GM12878 (cell line): ENCODE data around the gene AGBL1.

Experiments used
- CTCF ChIP-seq, 3 experiments: IDR thresholded peaks in 2 of 3; conservative IDR thresholded peaks in 1 of 3; 2 replicates each; pipeline ENCODE4 v1.5.1; 2011; ENCODE audit warnings: low read depth in 3 of 3, low read length in 3 of 3, mild to moderate bottlenecking in 3 of 3, control low read depth in 2 of 3, moderate library complexity in 2 of 3, inconsistent platforms in 1 of 3, mixed read lengths in 1 of 3; ENCODE audit not compliant: control insufficient read depth in 2 of 3, insufficient read depth in 1 of 3; ENCODE audit errors: extremely low read depth in 1 of 3
- HDAC2 ChIP-seq: fragments of 200-600 bp; sonication (generic); IDR thresholded peaks from 2 replicates; pipeline ENCODE4 v1.6.1; 2017
- HDGF ChIP-seq: fragments of 450-650 bp; IDR thresholded peaks from 2 replicates; pipeline ENCODE4 v1.6.1; 2016; ENCODE audit warnings: antibody characterized with exemption
- NFYB ChIP-seq: IDR thresholded peaks from 2 replicates; pipeline ENCODE4 v1.6.1; 2011; ENCODE audit warnings: low read depth, mild to moderate bottlenecking, low read length, improper control_type of control experiment, moderate library complexity; ENCODE audit not compliant: insufficient read depth
- POLR2A ChIP-seq: IDR thresholded peaks from 2 replicates; pipeline ENCODE4 v1.6.1; 2011; ENCODE audit warnings: low read depth, mild to moderate bottlenecking, low read length
- RB1 ChIP-seq: fragments of 450-650 bp; formaldehyde crosslinking; IDR thresholded peaks from 2 replicates; pipeline ENCODE4 v1.6.1; 2017; ENCODE audit warnings: mild to moderate bottlenecking, borderline replicate concordance
- SMC3 ChIP-seq: IDR thresholded peaks from 2 replicates; pipeline ENCODE4 v1.6.1; 2011; ENCODE audit warnings: low read length, improper control_type of control experiment, borderline replicate concordance
- SUZ12 ChIP-seq: fragments of 200-600 bp; sonication (generic); IDR thresholded peaks from one replicate; pipeline ENCODE4 v1.6.1; 2018; ENCODE audit warnings: antibody characterized with exemption, mild to moderate bottlenecking; ENCODE audit not compliant: unreplicated experiment
- ZNF274 ChIP-seq: IDR thresholded peaks from one replicate; pipeline ENCODE4 v1.8.0; 2011; ENCODE audit not compliant: insufficient read length, insufficient read depth

DNA sequence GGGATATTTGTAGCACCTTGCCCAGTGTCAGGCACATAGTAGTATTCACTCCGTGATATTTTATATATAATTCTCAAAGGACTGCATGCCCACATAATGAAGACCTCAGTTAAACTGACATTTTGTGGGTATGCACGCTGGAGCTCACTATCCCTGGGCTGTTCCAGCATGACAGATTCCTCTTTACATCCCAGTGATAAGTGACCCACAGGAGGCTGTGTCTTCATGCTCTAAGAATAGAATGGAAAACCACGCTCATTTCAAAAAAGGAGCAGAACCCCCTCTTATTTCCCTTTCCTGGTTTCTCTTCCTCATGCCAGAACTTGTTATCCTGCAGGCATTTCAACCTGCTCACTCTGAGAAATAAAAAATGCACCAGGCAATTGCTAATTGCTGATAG lies 717.5 kb downstream of the AGBL1 start:
- no peak for TF ChIP-seq CTCF (IDR thresholded peaks at IDR 0.05 in 2 of 3, conservative IDR thresholded peaks at IDR 0.05 in 1 of 3; ENCODE audit: control insufficient read depth in 2 of 3, extremely low read depth in 1 of 3, insufficient read depth in 1 of 3, low read depth in 3 of 3, low read length in 3 of 3)
- no peak for TF ChIP-seq SMC3
- TF ChIP-seq NFYB = no peak
- no peak for TF ChIP-seq RB1
- TF ChIP-seq SUZ12 = no peak
- TF ChIP-seq HDAC2 = no peak
- no peak for TF ChIP-seq HDGF
- TF ChIP-seq ZNF274 = no peak
- no peak for TF ChIP-seq POLR2A
